ENCODE data around the gene CAMKMT. TPM values are rescaled to one million over a fixed set of nuclear protein-coding genes. Genes with fewer than 3 reads are reported as not detected.

CAMKMT gene
- total and polyA plus RNA-seq, 8 donors = 1.4 to 27.4 (median 6.2) TPM

DNA sequence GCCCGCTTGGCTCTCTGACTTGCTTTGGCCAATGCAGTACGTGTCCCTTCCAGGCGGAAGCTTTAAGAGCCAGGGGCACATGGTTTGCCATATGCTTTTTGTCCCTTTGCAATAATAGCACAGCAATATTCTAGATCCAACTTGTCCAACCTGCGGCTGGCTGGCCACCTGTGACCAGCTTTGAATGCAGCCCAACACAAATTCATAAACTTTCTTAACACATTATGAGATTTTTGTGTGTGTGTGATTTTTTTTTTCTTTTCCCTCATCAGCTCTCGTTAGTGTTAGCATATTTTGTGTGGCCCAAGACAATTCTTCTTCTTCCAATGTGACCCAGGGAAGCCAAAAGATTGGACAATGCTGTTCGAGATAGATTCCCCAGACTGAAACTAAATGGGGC lies 460.4 kb downstream of the CAMKMT start:
- no peak for TF ChIP-seq POLR2A (IDR thresholded peaks at IDR 0.05)
- WGBS, 5 donors = 79 to 90% (median 87%) methylated on average over 6 of the region's 6 CpGs
- Histone ChIP-seq H3K27me3 (peaks cover 0 to 11% (median 0%) of the 10 kb centered on the region in 3 donors), H3K9me3 (no peaks in the 10 kb centered on the region), H3K4me3 (no peak overlapping the region), H3K4me1 (peaks cover 0 to 8% (median 0%) of the 10 kb centered on the region in 4 donors), H3K27ac (no peak overlapping the region), H3K36me3 (no peaks in the 10 kb centered on the region)
- intact Hi-C loops (cut with DNase I; ENCODE audit: low total_unique reads) = no loop called here
- DNase-seq = no peak

Other genes starting within 250 kb of the CAMKMT start
- 100 to 1,000 TPM in 1 of 5 donors, 10 to 100 TPM in 4; 11.7 to 122 (median 59.4) TPM for gene PPM1B, start 193.1 kb upstream of the CAMKMT start, total RNA-seq
- gene PPM1B, start 193.1 kb upstream of the CAMKMT start, polyA plus RNA-seq = 10 to 100 TPM; 16.8 to 29.6 (median 22.3) TPM
- 1 to 10 TPM in 2 of 5 donors, under 1 TPM in 1, not detected in 2; 0.72 to 9.0 (median 1.7) TPM for gene SLC3A1, start 86.5 kb upstream of the CAMKMT start, total RNA-seq
- gene SLC3A1, start 86.5 kb upstream of the CAMKMT start, polyA plus RNA-seq = under 1 TPM; 0.25 to 0.83 (median 0.76) TPM
- 10 to 100 TPM; 15.9 to 65.0 (median 33.3) TPM for gene PREPL, start 453 bp upstream of the CAMKMT start, total RNA-seq
- gene PREPL, start 453 bp upstream of the CAMKMT start, polyA plus RNA-seq = 10 to 100 TPM in 2 of 3 donors, 1 to 10 TPM in 1; 8.1 to 11.9 (median 11.7) TPM